HG03354 (cell line): ENCODE data around the gene ZNF835.
"Not testable (repeated sequence)": the region's sequence is repeated elsewhere in the genome, so short reads cannot be mapped to it uniquely, and the experiment has no call there.

Experiments
- ATAC-seq: cut with Tn5 transposase; IDR thresholded peaks from one replicate; pipeline ENCODE4 v1.9.1; 2021; ENCODE audit warnings: mild to moderate bottlenecking; ENCODE audit not compliant: unreplicated experiment, poor library complexity, severe bottlenecking

The ZNF835 gene

DNA sequence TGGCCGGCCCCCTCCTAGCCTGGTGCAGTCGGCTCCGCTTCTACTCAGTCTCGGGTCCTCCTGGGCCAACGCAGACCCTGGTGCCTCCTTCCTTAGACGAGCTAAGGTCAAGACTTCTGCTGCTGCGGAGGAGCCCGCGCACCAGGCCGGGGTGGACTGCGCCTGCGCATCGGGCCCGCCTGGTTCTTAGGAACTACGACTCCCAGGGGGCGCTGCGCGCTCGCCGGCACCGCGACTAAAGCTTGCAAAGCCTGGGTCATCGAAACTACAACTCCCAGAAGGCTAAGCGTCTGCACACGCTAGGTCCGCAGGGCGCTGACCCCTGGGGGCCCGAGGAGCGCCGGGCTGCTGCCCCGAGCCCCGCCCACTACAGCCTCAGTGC, at the start of gene ZNF835:
Gene ZNF835 (minus strand): TSS at position 145 of the 382 bp plus-strand sequence. CDS start 6,559 bp downstream, outside the sequence.
- ATAC-seq, result no peak

- no peak for ATAC-seq
Observed at GRCh38 chr19:56720281-56720680, 48.7 kb upstream of the ZNF835 start.

GRCh38 chr19:56718231-56718630, 46.7 kb upstream of the ZNF835 start:
- no peak for ATAC-seq

DNA sequence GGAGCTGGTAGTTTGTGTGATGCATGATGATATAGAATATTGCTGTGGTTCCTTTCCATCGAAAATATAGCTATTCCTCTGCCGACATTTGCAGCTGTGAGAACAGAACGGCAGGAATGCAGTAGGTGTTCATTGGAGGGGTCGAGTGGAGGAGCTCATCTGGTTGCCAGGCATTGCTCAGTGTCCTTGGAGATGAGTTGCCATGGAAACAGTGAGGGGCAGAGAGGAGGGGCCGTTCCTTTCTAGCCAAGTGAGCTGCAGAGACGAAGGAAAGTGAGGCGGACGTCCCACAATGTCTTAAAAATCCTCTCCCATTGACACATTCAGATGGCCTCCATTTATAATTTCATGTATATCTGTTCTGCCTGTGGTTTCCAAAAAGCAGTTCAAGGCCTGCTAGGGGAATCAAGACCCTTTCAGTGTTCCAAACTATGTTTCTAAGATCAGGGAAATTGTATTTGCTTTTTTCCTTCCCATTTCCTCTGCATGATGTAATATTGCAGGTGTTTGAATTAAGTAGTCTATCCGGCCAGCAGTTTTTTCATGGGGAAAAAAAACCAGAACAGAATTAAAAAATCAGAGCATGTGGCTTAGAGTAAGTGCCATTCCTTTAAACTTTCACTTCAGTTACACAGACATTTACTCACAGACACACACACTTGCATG, 41.2 kb upstream of the ZNF835 start:
- no peak for ATAC-seq

DNA sequence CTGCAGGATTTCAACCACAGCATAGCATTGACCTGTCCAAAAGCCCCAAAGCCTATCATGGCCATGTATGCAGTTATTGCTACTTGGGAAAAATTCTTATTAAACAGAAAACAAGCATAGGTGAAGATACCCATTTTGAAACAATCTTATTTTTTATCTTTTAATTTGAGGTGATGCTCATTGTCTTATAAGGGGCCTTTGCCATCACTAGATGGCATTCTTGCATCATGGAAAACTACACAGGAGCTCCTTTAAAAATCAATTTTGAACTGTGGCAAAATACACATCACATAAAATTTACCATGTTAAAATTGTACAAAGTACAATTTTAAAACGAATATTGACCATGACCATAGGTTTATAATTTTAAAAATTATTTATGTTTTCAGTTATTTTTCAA, 38.9 kb upstream of the ZNF835 start:
- no peak for ATAC-seq

DNA sequence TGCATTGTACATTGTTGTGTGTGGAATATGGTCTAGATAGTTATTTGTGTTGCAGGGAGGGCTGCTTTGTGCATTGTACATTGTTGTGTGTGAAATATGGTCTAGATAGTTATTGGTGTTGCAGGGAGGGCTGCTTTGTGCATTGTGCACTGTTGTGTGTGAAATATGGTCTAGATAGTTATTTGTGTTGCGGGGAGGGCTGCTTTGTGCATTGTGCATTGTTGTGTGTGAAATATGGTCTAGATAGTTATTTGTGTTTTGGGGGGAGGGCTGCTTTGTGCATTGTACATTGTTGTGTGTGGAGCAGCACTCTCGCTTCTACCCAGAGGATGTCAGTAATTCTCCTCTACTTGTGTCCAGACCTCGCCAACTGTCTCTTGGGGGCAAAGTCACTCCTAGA, 36.3 kb upstream of the ZNF835 start:
- ATAC-seq, result no peak

GRCh38 chr19:56705939-56706338, 34.4 kb upstream of the ZNF835 start:
- no peak for ATAC-seq

- ATAC-seq, result no peak
Observed at GRCh38 chr19:56701895-56702294, 30.3 kb upstream of the ZNF835 start.

DNA sequence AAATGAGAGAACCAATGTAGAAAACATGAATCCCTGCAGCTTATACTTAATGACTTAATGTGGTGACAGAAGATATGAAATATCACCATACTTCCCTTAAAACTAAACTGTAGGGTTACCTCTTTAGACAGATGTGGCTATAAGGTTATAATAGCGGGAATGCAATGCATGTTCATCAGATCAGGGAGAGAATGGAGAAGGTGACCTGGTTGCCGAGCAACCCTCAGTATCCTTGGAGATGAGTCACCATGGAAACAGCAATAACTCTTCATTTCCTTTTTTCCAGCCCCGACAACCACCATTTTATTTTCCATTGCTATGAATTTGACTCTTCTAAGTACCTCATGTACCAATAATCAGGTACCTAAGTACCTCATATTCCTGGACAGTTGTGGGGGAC, 28.0 kb upstream of the ZNF835 start:
- no peak for ATAC-seq

GRCh38 chr19:56692206-56692895, 20.8 kb upstream of the ZNF835 start:
- no peak for ATAC-seq

GRCh38 chr19:56690670-56691069, 19.1 kb upstream of the ZNF835 start:
- no peak for ATAC-seq

GRCh38 chr19:56689198-56689597, 17.6 kb upstream of the ZNF835 start:
- no peak for ATAC-seq

GRCh38 chr19:56687031-56687430, 15.5 kb upstream of the ZNF835 start:
- ATAC-seq, result no peak

DNA sequence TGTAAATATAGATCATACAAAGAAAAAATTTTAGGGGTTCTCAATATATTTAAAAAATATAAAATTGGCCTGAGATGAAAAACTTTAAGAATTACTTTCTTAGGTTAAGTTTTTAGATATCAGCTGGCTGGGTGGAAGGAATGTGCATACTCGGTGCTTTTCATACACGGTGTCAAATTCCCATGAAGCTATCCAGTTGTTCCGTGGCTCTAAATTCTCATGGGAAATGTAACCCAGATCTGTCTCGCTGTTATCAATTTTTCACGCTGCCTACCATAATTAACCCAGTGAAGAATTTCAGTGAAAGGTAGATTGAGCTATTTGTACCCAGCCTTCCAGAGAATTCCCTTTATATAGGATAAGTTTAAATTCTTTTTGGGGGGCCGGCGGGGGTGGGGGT, 11.6 kb upstream of the ZNF835 start:
- no peak for ATAC-seq

- no peak for ATAC-seq
Observed at GRCh38 chr19:56681702-56682101, 10.1 kb upstream of the ZNF835 start.

DNA sequence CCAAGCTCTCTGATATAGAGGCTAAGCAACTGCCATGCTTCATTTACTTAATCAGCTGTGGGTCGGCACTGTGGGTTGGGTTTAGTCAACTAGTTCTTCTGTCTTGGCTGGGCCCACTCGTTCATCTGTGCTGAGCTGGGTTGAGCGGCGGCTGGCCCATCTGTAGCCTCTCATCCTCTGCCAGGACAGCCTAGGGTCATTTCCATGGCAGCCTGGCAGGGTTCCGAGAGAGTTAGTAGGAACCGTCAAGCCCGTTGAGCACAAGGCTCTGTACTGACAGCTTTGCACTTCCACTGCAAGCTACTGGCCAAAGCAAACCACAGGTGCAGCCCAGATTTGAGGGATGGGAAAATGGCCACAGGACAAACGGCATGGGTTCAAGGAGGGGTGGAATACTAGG, 6.6 kb upstream of the ZNF835 start:
- no peak for ATAC-seq

DNA sequence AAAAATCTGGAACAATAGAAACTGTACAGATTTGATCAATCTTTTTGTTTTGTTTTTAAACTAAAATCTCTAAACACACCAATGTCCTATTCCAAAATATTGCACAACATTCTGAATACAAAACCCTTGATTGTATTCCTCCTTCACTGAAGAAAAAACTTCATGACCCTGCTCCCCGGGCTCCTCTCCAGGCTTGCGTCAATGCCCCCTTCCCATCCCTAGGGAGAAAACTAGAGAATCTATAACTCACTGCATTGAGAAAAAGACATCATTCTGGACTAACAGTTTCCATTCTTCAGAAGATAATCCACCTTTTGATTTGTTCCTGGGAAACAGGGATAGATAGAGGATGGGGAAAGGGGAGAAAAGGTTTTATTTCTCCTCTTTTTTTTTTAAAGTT, 1.1 kb upstream of the ZNF835 start:
- not testable (repeated sequence) for ATAC-seq

DNA sequence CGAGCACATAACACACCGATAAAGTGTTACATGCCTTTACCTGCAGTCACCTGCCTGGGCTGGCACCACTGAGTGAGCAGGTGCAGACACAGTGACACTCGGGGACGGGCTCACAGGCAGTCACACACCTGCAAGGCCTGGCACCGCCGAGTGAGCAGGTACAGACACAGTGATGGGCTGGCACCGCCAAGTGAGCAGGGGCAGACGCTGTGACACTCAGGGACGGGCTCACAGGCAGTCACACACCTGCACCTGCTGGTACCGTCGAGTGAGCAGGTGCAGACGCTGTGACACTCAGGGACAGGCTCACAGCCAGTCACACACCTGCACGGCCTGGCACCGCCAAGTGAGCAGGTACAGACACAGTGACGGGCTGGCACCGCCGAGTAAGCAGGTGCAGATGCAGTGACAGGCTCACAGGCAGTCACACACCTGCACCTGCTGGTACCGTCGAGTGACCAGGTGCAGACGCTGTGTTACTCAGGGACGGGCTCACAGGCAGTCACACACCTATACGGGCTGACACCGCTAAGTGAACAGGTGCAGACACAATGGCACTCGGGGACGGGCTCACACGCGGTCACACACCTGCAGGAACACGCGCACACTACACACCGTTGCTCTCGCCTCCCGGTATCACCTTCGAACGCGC, 470 bp downstream of the ZNF835 start:
- no peak for ATAC-seq

DNA sequence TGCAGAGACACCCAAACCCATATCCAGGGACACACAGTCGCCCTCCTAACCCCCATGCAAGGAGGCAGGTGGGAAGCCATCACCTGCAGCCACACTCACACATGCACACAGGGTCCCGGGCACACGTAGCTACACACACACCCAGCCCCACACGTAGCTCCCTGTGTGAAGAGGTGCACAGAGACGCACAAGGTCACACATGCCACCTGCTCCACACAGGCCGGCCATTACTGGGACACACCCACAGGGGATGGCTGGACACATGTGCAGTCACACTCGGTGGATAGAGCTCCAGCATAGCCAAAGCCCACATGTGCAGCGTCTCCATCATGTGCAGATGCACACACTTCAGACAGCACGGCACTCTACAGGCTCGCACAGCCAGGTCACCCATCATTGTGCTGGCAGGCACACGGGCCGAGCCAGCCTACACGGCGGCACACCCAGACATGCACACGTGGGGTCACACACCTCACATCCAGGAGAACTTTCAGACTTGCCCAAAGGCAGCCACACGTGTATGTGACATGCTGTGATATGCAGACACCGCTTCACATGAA, 1.1 kb downstream of the ZNF835 start:
- no peak for ATAC-seq

DNA sequence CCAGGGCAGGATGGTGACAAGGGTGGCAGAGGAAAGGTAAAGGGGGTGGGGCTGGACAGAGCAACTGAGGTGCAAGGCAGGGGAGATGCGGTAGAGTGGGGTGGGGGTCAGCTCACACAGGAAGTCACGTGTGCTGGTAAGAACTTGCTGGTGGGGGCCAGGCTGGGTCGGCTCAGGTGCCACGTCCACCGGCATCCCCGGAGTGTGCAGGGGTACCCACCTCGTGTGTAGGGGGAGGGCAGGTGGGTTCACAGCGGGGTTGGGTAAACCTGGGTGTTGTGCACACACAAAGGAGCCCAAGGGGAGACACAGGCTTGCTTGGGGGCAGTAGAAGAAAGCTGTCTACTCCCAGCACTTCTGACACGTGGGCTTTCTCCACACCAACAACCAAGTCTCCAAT, 2.9 kb downstream of the ZNF835 start:
- no peak for ATAC-seq
